Kidney (tissue), 11 donors: Measurements from ENCODE around the gene NUDT4B. TPM values are rescaled to one million over a fixed set of nuclear protein-coding genes. Genes with fewer than 3 reads are reported as not detected.
"Not testable (repeated sequence)": the region's sequence is repeated elsewhere in the genome, so short reads cannot be mapped to it uniquely, and the experiment has no call there.

ENCODE experiments used
- DNase-seq, 5 donors: peaks; one replicate each; pipeline ENCODE4 v3.0.0-alpha.2; 2013 to 2020
- FAIRE-seq: peaks from 2 replicates; lab custom pipeline; 2012; peaks lifted over from hg19 to GRCh38; lab: Jason Lieb, UNC
- H3K27ac ChIP-seq, 2 donors: one replicate each; pipeline ENCODE4 v1.7.0; 2013; ENCODE audit warnings: low read depth in 2 of 2, low read length in 2 of 2, inconsistent platforms in 1 of 2
- H3K27me3 ChIP-seq: one replicate; pipeline ENCODE4 v1.7.1; 2013; ENCODE audit warnings: low read length, inconsistent platforms; ENCODE audit not compliant: control insufficient read depth, insufficient read depth
- H3K36me3 ChIP-seq, 3 donors: one replicate each; pipeline versions ENCODE4 v1.7.0 to v1.7.1; 2013; ENCODE audit warnings: low read length in 3 of 3, control low read depth in 1 of 3, inconsistent platforms in 1 of 3; ENCODE audit not compliant: insufficient read depth in 3 of 3, control insufficient read depth in 2 of 3
- H3K4me1 ChIP-seq, 3 donors: one replicate each; pipeline versions ENCODE4 v1.7.0 to v1.7.1; 2013; ENCODE audit warnings: low read length in 3 of 3, inconsistent platforms in 1 of 3, low read depth in 1 of 3; ENCODE audit not compliant: control insufficient read depth in 2 of 3, insufficient read depth in 2 of 3
- H3K4me3 ChIP-seq, 3 donors: one replicate each; pipeline versions ENCODE4 v1.7.0 to v1.8.1; 2013; ENCODE audit warnings: low read length in 3 of 3, control low read depth in 1 of 3, inconsistent platforms in 1 of 3
- H3K9ac ChIP-seq, 3 donors: one replicate each; pipeline versions ENCODE4 v1.7.0 to v1.7.1; 2013; ENCODE audit warnings: low read length in 3 of 3, control low read depth in 1 of 3, inconsistent platforms in 1 of 3
- H3K9me3 ChIP-seq, 3 donors: one replicate each; pipeline versions ENCODE4 v1.7.0 to v1.7.1; 2013; ENCODE audit warnings: low read length in 3 of 3, control low read depth in 1 of 3, inconsistent platforms in 1 of 3; ENCODE audit not compliant: control insufficient read depth in 2 of 3, insufficient read depth in 1 of 3
- intact Hi-C: fragments of 100-400 bp; cut with DNase I; formaldehyde crosslinking; loops from one replicate; pipeline ENCODE4 v1.11.1; 2022
- polyA plus RNA-seq: library from polyadenylated mRNA; stranded (reverse); fragments of 350-450 nt; fragmentation: Illumina TruSeq; extraction: RNeasy Lipid Tissue Mini Kit (QIAGEN cat#74804); gene quantifications from one replicate; pipeline ENCODE4 v1.2.3, GENCODE V29; 2014; ENCODE audit warnings: low read depth, low replicate concordance; ENCODE audit not compliant: insufficient read depth
- total RNA-seq: library from RNA; stranded (reverse); fragmentation: NEBNext Ultra II Directional; extraction: Animal tissue kit (Norgen Biotek cat#: 25700); gene quantifications from one replicate; pipeline ENCODE4 v1.2.1, GENCODE V29; 2021
- donor health status: control.
- donor health status: control.
- donor health status: DM: yes; HTN: yes; CAD: no.
- donor health status: Normal renal cell carcinoma (clear cell type).

The NUDT4B gene
- total and polyA plus RNA-seq, 2 donors from 2014 or later = not detected

GRCh38 chr1:148743200-148743599 lies 5.4 kb upstream of the NUDT4B start:
- H3K36me3 ChIP-seq, intact Hi-C loops, H3K4me3 ChIP-seq, DNase-seq, H3K4me1 ChIP-seq, H3K27me3 ChIP-seq, H3K9ac ChIP-seq, H3K9me3 ChIP-seq, H3K27ac ChIP-seq, FAIRE-seq: not testable (repeated sequence)

GRCh38 chr1:148743726-148744720 lies 4.6 kb upstream of the NUDT4B start:
- H3K4me3 ChIP-seq, DNase-seq, H3K27me3 ChIP-seq, intact Hi-C loops, FAIRE-seq, H3K9ac ChIP-seq, H3K36me3 ChIP-seq, H3K9me3 ChIP-seq, H3K27ac ChIP-seq, H3K4me1 ChIP-seq: not testable (repeated sequence)

- H3K9ac ChIP-seq, H3K27me3 ChIP-seq, intact Hi-C loops, H3K36me3 ChIP-seq, H3K4me1 ChIP-seq, H3K4me3 ChIP-seq, FAIRE-seq, H3K27ac ChIP-seq, H3K9me3 ChIP-seq, DNase-seq: not testable (repeated sequence)
These were observed 734 bp downstream of the NUDT4B start for GRCh38 chr1:148749335-148749681.

GRCh38 chr1:148756231-148756630 lies 7.7 kb downstream of the NUDT4B start:
- H3K27me3 ChIP-seq, H3K36me3 ChIP-seq, FAIRE-seq, intact Hi-C loops, DNase-seq, H3K27ac ChIP-seq, H3K9ac ChIP-seq, H3K4me1 ChIP-seq, H3K9me3 ChIP-seq, H3K4me3 ChIP-seq: not testable (repeated sequence)

GRCh38 chr1:148757446-148757845 lies 8.9 kb downstream of the NUDT4B start:
- DNase-seq, H3K27me3 ChIP-seq, H3K9ac ChIP-seq, H3K36me3 ChIP-seq, H3K27ac ChIP-seq, H3K4me3 ChIP-seq, H3K9me3 ChIP-seq, intact Hi-C loops, FAIRE-seq, H3K4me1 ChIP-seq: not testable (repeated sequence)

- intact Hi-C loops, H3K27ac ChIP-seq, DNase-seq, H3K9me3 ChIP-seq, FAIRE-seq, H3K27me3 ChIP-seq, H3K9ac ChIP-seq, H3K36me3 ChIP-seq, H3K4me1 ChIP-seq, H3K4me3 ChIP-seq: not testable (repeated sequence)
These were observed 9.8 kb downstream of the NUDT4B start for GRCh38 chr1:148758412-148758811.

GRCh38 chr1:148758925-148759324 lies 10.4 kb downstream of the NUDT4B start:
- H3K36me3 ChIP-seq, intact Hi-C loops, H3K4me1 ChIP-seq, H3K27me3 ChIP-seq, H3K4me3 ChIP-seq, DNase-seq, FAIRE-seq, H3K27ac ChIP-seq, H3K9ac ChIP-seq, H3K9me3 ChIP-seq: not testable (repeated sequence)

- H3K27me3 ChIP-seq, intact Hi-C loops, H3K4me1 ChIP-seq, H3K9ac ChIP-seq, H3K9me3 ChIP-seq, H3K27ac ChIP-seq, FAIRE-seq, H3K4me3 ChIP-seq, H3K36me3 ChIP-seq: not testable (repeated sequence)
- peak in 1 of 5 donors; percentile 12 for DNase-seq
These were observed 11.2 kb downstream of the NUDT4B start for GRCh38 chr1:148759749-148760148.
